Memory B cell (primary cell): ENCODE data around the gene CYTH3.

Source experiments
- ATAC-seq: fragments of 150-1000 bp; cut with Tn5 transposase; 2 replicates; pipeline ENCODE4 v1.10.0; 2021; ENCODE audit warnings: low read depth, mild to moderate bottlenecking, moderate library complexity
- DNase-seq, 2 donors: peaks; one replicate each; pipeline ENCODE4 v3.0.0; 2022; ENCODE audit warnings: low spot score in 2 of 2
- H3K27ac Mint-ChIP-seq: one replicate; pipeline ENCODE4 v1.8.0; 2022; ENCODE audit warnings: mild to moderate bottlenecking, moderate library complexity, mixed read lengths
- H3K27me3 Mint-ChIP-seq: one replicate; pipeline ENCODE4 v1.8.0; 2022; ENCODE audit warnings: mixed read lengths
- H3K36me3 Mint-ChIP-seq: one replicate; pipeline ENCODE4 v1.8.0; 2022; ENCODE audit warnings: mild to moderate bottlenecking, mixed read lengths
- H3K4me1 Mint-ChIP-seq: one replicate; pipeline ENCODE4 v1.8.0; 2022; ENCODE audit warnings: mixed read lengths
- H3K4me3 Mint-ChIP-seq: one replicate; pipeline ENCODE4 v1.8.0; 2022; ENCODE audit warnings: mild to moderate bottlenecking, moderate library complexity, mixed read lengths
- H3K9me3 Mint-ChIP-seq: one replicate; pipeline ENCODE4 v1.8.0; 2022; ENCODE audit warnings: mixed read lengths

The CYTH3 gene

GRCh38 chr7:6273917-6274630, 1.6 kb upstream of the CYTH3 start:
- Mint-ChIP-seq H3K36me3 (no peaks in the 10 kb centered on the region), H3K4me1 (peaks cover 14% of the 10 kb centered on the region), H3K4me3 (peak overlapping the region; percentile 82), H3K27me3 (no peaks in the 10 kb centered on the region), H3K9me3 (no peaks in the 10 kb centered on the region), H3K27ac (no peak overlapping the region)
- ATAC-seq (no peak), DNase-seq (no peak)

DNA sequence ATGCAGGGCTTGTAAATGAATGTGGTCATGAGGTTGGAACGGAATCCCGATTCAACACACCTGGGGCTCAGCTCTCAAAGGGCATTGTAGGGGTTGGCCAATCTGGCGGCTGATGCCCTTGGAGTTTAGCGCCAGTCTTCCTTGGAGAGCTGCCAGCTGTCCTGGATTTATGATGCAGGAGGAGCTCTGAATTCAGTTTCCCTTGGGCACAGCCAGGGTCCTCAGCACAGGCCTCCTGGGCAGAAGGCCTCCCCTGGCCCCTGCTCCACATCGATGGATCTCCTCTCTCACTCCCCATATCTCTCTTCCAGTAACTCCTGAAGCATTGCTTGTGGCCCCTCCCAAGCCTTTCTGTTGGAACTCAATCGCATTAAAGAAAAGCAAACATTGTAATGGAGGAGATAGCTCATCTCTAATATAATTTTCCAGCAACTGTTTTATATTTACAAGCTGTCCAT, 985 bp upstream of the CYTH3 start:
- ATAC-seq (no peak), DNase-seq (no peak)
- Mint-ChIP-seq H3K27ac (no peak overlapping the region), H3K9me3 (no peaks in the 10 kb centered on the region), H3K4me3 (peak overlapping the region; percentile 82), H3K4me1 (peaks cover 14% of the 10 kb centered on the region), H3K27me3 (no peaks in the 10 kb centered on the region), H3K36me3 (no peaks in the 10 kb centered on the region)

DNA sequence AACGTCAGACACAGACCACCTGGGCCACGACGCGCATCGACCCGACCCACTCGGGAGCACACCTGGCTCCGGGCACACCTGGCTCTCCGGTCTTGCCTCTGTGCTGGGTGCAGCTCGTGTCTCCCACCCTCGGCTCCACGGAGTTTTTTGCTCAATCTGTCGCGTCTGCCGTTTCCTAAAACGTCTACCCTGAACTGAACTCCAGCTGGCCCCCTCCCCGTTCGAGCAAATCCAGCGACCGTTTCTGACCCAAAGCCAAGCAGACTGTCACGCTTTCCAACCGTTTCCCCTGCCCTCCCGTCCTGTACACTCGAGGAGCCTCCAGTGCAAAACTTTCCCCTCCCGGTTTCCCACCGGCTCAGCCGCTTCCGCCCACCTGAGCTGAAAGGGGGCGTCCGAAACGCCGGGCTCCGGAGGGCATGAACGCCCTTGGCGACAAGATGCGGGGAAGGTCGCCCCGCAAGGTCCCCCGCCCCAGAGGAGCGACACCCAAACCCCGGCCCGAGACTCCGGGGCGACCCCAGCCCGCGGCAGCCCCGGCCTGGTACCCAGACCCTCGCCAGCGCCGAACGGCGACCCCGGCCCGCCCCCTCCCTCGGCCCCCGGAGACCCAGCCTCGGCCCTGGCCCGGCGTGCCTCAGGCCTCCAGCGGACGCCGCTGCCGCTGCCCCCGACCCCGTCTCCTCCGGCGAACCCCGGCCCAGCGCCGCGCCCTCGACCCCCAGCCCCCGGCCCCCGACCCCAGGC, 557 bp downstream of the CYTH3 start:
- Mint-ChIP-seq H3K4me1 (peaks cover 14% of the 10 kb centered on the region), H3K36me3 (no peaks in the 10 kb centered on the region), H3K4me3 (peak overlapping the region; percentile 93), H3K27ac (peak overlapping the region; percentile 78), H3K27me3 (no peaks in the 10 kb centered on the region), H3K9me3 (no peaks in the 10 kb centered on the region)
- peak; percentile 17 to 34 for DNase-seq
- ATAC-seq, result peak; percentile 25

DNA sequence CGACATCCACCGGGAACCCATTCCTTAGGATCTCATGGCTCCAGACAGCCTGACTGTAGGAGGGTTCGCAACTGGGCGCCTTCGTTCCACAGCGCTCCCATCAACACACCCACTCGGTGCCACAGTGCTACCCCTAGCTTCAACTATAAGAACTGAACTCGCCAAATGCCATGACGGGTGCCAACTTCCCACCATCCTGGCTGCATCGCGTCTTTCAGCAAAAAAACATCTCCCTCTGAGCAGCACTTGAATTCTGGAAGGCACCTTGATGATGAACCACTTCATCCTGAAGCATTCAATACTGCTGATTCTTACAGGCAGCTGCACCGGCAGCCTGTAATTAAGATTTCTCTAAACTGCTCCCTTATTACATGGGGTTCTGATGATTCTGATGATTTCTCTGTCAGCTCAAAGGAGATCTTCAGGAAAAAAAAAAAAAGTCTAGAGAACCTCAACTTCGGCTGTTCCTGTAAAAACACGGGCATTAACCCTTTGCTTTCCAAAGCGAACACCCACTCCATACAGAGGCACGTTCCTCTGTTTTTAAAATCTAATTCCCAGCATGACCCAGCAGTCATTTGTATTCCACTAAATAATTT, 1.3 kb downstream of the CYTH3 start:
- Mint-ChIP-seq H3K9me3 (no peaks in the 10 kb centered on the region), H3K27ac (no peak overlapping the region), H3K4me3 (peak overlapping the region; percentile 93), H3K27me3 (no peaks in the 10 kb centered on the region), H3K36me3 (no peaks in the 10 kb centered on the region), H3K4me1 (peaks cover 14% of the 10 kb centered on the region)
- DNase-seq, result peak; percentile 31 to 32
- ATAC-seq, result peak; percentile 66

GRCh38 chr7:6269527-6269926, 2.9 kb downstream of the CYTH3 start:
- Mint-ChIP-seq H3K27ac (no peak overlapping the region), H3K4me3 (no peak overlapping the region), H3K4me1 (peaks cover 17% of the 10 kb centered on the region), H3K36me3 (no peaks in the 10 kb centered on the region), H3K9me3 (no peaks in the 10 kb centered on the region), H3K27me3 (no peaks in the 10 kb centered on the region)
- ATAC-seq (no peak), DNase-seq (no peak)

DNA sequence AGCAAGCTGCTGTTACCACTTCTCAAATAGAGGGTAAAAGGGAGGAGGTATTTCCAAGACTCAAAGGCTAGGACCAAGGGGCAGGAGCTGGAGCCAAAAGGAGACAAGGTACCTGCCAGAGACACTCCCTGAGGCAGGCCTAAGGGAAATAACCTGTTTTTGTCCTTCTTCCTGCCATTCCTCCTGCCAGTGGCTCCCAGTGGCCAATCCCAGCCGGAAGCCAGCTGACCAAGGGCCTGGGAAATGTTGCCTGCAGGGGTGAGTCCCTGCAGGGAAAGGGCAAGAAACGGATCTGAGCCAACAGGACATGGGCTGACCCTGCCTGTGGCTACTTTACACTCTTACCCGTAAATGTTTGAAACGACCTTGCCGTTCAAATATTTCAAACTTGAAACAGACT, 3.5 kb downstream of the CYTH3 start:
- DNase-seq, result no peak
- H3K27me3 Mint-ChIP-seq, result no peaks in the 10 kb centered on the region
- H3K4me3 Mint-ChIP-seq, result no peak overlapping the region
- no peak for ATAC-seq
- H3K4me1 Mint-ChIP-seq, result peaks cover 17% of the 10 kb centered on the region
- no peaks in the 10 kb centered on the region for H3K36me3 Mint-ChIP-seq
- H3K9me3 Mint-ChIP-seq, result no peaks in the 10 kb centered on the region
- H3K27ac Mint-ChIP-seq, result no peak overlapping the region

DNA sequence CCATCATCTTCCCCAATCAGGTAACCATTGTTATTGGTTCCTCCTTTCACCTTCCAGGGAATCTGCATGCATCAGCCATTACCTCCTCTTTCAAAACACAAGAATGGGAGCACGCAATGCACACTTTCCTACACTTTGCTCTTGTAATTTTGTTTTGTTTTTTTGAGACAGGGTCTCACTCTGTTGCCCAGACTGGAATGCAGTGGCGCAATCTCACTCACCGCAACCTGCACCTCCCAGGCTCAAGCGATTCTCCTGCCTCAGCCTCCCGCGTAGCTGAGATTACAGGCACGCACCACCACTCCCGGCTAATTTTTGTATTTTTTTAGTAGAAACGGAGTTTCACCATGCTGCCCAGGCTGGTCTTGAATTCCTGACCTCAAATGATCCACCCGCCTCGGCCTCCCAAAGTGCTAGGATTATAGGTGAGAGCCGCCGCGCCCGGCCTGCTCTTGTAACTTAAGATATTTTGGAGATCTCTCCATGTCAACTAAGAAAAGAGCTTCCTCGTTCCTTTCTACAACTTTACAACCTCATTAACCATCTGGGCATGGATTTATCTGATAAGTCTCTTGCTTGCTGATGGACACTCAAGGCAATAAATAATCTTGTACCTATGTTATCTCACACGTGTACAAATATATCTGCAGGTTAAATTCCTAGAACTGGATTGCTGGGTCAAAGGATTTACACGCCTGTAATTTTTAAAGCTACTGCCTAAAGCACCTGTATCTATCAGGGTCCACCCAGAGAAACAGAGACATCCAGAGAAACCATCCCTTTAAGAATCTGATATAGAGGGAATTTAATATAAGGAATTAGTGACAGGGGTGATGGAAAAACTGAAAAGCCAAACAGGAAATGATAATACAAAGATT, 4.2 kb downstream of the CYTH3 start:
- Mint-ChIP-seq H3K27me3 (no peaks in the 10 kb centered on the region), H3K9me3 (no peaks in the 10 kb centered on the region), H3K27ac (no peak overlapping the region), H3K4me3 (no peak overlapping the region), H3K36me3 (no peaks in the 10 kb centered on the region), H3K4me1 (peaks cover 17% of the 10 kb centered on the region)
- no peak for DNase-seq
- no peak for ATAC-seq

DNA sequence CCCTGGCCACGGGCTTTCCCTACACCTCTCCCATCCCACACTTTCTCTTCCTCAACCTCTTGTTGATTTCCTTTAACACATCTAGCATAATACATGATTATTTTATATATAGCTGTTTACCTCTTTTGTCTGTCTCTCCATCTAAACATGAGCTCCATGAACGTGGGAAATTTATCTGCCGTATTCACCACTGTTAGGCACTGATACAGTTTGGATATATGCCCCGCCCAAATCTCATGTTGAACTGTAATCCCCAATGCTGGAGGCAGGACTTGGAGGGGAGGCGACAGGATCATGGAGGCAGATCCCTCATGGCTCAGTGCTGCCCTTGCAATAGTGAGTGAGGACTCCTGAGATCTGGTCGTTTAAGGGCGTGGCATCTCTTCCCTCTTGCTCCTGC, 5.7 kb downstream of the CYTH3 start:
- DNase-seq, result no peak
- Mint-ChIP-seq H3K27me3 (no peaks in the 10 kb centered on the region), H3K27ac (no peak overlapping the region), H3K4me3 (no peak overlapping the region), H3K4me1 (peaks cover 14% of the 10 kb centered on the region), H3K9me3 (no peaks in the 10 kb centered on the region), H3K36me3 (no peaks in the 10 kb centered on the region)
- no peak for ATAC-seq

- no peaks in the 10 kb centered on the region for H3K9me3 Mint-ChIP-seq
- ATAC-seq, result no peak
- H3K27me3 Mint-ChIP-seq, result peaks cover 4% of the 10 kb centered on the region
- peaks cover 17% of the 10 kb centered on the region for H3K4me1 Mint-ChIP-seq
- no peak for DNase-seq
- H3K4me3 Mint-ChIP-seq, result no peak overlapping the region
- no peaks in the 10 kb centered on the region for H3K36me3 Mint-ChIP-seq
- no peak overlapping the region for H3K27ac Mint-ChIP-seq
Observed at GRCh38 chr7:6262221-6262620, 10.2 kb downstream of the CYTH3 start.

DNA sequence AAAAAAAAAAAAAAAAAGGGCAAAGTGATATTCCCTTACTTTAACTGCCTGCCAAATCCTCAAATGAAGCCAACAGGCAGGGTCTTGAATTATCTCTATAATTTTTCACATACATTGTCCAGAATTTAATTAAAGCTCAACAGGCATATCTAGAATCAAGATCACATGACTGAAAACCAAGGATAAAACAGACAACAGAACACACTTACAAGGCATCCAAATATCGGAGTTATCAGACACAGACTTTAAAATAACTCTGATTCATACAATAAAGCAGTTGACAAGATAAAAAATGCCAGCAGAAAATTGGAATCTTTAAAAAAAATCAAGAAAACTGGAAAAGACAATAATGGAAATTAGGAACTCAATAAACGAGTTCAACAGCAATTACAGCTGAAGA, 10.7 kb downstream of the CYTH3 start:
- ATAC-seq (no peak), DNase-seq (no peak)
- Mint-ChIP-seq H3K9me3 (no peaks in the 10 kb centered on the region), H3K4me3 (no peak overlapping the region), H3K36me3 (no peaks in the 10 kb centered on the region), H3K27me3 (peaks cover 4% of the 10 kb centered on the region), H3K27ac (no peak overlapping the region), H3K4me1 (peaks cover 22% of the 10 kb centered on the region)

DNA sequence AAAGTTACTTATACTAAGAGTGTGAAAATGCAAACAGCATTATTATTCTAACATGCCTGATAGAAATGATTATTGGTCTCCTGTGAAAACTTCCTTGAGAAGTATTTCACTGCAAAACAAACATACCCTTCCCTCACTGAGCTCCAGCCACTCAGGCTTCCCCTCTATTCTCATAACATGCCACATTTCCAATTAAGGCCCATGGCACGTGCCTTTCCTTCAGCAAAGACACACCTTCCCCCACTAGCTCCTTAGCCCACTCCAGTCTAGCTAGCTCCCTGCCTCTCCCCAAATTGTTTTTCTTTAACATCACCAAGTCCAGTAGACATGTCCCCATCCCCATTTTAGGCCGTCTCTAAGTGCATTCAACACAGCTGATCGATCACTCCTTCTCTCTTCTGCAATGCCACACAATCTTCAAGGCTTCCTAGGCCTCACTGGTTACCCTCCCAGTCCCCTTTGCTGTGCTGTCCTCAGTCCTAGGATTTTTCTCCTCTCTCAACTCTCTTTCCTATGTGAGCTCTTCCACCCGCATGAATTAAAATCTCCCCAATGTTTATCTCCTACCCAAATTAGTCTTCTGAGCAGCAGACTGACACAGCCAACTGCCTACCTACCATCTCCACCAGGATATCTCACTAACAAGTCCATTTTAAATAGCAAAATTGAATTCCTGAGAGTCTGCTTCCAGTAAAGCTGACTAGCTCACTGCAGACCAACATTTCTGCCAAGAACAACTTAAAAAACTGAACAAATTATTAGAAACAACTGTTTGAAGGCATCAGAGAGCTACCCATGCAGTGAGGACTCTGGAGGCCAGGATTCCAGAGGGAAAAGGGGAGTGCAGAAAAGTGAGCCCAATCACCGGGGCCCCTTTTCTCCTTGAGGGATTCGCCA, 11.9 kb downstream of the CYTH3 start:
- no peak for DNase-seq

DNA sequence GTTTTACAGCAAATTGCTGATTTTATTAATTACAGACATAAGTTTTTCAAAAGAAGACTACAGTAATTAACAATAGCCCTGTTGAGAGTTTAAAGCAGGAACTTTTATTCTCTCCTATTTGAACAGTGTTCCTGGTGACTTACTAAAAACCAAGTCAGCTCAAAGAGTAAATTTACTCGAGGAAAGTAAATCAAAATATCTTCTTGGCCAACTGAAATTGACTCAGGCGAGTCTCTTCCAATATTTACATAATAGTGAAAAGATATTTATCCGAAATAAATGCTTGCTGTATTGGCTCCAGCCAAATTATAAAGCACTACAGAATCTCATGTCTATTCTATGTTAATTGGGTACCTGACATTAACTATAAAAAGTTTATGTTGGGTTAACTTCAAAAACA, 13.2 kb downstream of the CYTH3 start:
- peaks cover 4% of the 10 kb centered on the region for H3K27me3 Mint-ChIP-seq
- H3K36me3 Mint-ChIP-seq, result no peaks in the 10 kb centered on the region
- DNase-seq, result no peak
- ATAC-seq, result no peak
- no peak overlapping the region for H3K4me3 Mint-ChIP-seq
- no peaks in the 10 kb centered on the region for H3K9me3 Mint-ChIP-seq
- peak overlapping the region; percentile 85 for H3K27ac Mint-ChIP-seq
- H3K4me1 Mint-ChIP-seq, result peaks cover 24% of the 10 kb centered on the region

More for the DNA sequence above, 11.9 kb downstream of the CYTH3 start:
- Mint-ChIP-seq H3K4me1 (peaks cover 27% of the 10 kb centered on the region), H3K27me3 (peaks cover 4% of the 10 kb centered on the region), H3K27ac (peak overlapping the region; percentile 51), H3K9me3 (no peaks in the 10 kb centered on the region), H3K36me3 (no peaks in the 10 kb centered on the region), H3K4me3 (no peak overlapping the region)
- ATAC-seq, result no peak
